AG04449 (cell line): ENCODE results near the gene EMC1.
"Not testable (repeated sequence)": the region's sequence is repeated elsewhere in the genome, so short reads cannot be mapped to it uniquely, and the experiment has no call there.

Experiments
- CTCF ChIA-PET: fragments of 350-600 bp; formaldehyde crosslinking; extraction: SDS; loops from one replicate; lab custom pipeline; 2021; ENCODE audit warnings: antibody characterized with exemption; lab: Yijun Ruan, JAX
- POLR2A ChIA-PET: fragments of 400-600, 350-600 bp; formaldehyde crosslinking; extraction: SDS; loops from one replicate; lab custom pipeline; 2020; ENCODE audit warnings: antibody characterized with exemption, inconsistent platforms; lab: Yijun Ruan, JAX
- DNase-seq: peaks from one replicate; pipeline ENCODE4 v3.0.0-alpha.2; 2010; ENCODE audit warnings: low read depth, low spot score
- H3K4me3 ChIP-seq: 2 replicates; pipeline ENCODE4 v1.5.1; 2011; ENCODE audit warnings: low read depth, mild to moderate bottlenecking, control low read depth, low read length
- TF ChIP-seq, protein P1 (sequence below): IDR thresholded peaks from one replicate; pipeline ENCODE4 v1.5.1; 2011; ENCODE audit warnings: mild to moderate bottlenecking, moderate library complexity, low read length, control low read depth, inconsistent platforms; ENCODE audit not compliant: insufficient read depth; ENCODE audit errors: missing control alignments

The EMC1 gene

DNA sequence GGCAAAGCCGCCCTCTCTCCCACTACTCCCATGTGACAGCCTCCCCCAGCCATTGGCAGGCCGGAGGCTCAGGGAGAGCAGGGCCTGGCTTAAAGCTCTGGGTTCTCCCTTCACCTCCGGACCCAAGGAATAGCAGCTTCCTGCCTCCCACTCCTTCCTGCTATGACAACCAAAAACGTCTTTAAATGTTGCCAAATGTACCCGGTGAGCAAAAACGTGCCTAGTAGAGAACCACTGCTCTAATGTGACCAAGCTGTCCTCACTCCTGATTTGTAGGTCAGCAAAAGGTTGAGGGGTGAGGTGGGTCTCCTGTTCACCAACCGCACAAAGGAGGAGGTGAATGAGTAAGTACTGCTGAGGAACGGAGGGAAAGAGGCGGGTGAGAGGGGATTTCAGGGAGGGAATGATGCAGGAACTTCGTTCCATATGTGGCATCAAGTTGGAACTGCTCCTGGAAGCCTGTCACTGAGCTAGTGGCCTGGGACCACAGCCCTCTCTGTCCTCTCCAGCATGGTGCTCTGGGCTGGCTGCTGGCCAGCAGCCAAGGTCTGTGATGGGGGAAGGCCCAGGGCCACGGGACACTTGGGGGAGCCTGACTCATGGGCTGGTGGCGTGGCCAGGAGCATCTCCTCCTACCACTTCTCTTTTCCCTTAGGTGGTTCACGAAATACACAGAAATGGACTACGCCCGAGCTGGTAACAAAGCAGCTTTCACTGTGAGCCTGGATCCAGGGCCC lies 6.0 kb upstream of the EMC1 start:
- CTCF ChIA-PET: interaction anchor here (4.9 kb wide), 1 partner anchor 17 kb away, joined by 30 read pairs; no protein-coding TSS in a partner anchor
- no peak for DNase-seq
- no peak overlapping the region for H3K4me3 ChIP-seq
- TF ChIP-seq, protein P1, sequence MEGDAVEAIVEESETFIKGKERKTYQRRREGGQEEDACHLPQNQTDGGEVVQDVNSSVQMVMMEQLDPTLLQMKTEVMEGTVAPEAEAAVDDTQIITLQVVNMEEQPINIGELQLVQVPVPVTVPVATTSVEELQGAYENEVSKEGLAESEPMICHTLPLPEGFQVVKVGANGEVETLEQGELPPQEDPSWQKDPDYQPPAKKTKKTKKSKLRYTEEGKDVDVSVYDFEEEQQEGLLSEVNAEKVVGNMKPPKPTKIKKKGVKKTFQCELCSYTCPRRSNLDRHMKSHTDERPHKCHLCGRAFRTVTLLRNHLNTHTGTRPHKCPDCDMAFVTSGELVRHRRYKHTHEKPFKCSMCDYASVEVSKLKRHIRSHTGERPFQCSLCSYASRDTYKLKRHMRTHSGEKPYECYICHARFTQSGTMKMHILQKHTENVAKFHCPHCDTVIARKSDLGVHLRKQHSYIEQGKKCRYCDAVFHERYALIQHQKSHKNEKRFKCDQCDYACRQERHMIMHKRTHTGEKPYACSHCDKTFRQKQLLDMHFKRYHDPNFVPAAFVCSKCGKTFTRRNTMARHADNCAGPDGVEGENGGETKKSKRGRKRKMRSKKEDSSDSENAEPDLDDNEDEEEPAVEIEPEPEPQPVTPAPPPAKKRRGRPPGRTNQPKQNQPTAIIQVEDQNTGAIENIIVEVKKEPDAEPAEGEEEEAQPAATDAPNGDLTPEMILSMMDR: no peak
- POLR2A ChIA-PET: no interaction called here

DNA sequence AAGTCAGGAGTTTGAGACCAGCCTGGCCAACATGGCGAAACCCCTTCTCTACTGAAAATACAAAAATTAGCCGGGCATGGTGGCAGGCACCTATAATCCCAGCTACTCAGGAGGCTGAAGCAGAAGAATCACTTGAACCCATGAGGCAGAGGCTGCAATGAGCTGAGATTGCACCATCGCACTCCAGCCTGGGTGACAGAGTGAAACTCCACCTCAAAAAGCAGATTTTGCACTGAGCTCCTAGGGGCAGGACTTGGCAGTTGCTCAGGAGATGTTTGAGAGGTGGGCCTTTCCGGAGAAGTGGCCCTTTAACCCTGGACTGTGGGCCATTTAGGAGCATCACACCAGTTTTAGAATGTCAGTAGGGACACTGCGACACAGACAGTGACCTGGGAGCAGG lies 5.0 kb upstream of the EMC1 start:
- CTCF ChIA-PET: interaction anchor here (4.9 kb wide), 1 partner anchor 15 kb away, joined by 30 read pairs; no protein-coding TSS in a partner anchor
- H3K4me3 ChIP-seq, POLR2A ChIA-PET, DNase-seq: not testable (repeated sequence)

DNA sequence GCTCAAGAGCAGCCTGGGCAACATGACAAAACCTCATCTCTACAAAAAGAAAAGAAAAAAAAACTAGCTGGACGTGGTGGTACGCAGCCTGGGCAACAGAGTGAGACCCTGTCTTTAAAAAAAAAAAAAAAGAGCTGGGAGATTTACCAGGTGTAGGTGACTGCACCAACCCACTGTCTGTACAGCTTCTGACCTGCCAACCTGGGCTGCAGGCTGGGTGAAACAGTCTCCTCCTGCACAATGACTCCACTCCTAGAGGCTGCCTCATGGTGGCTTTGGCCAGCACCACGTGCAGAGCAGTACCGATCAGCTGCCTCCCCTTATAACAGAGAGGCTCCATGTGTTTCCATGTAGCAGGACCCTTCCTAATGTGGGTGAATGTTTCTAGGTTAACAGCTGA lies 4.0 kb upstream of the EMC1 start:
- DNase-seq: no peak
- POLR2A ChIA-PET: no interaction called here
- CTCF ChIA-PET: interaction anchor here (1.6 to 4.9 kb wide), 2 partner anchors 14 to 407 kb away, joined by 6 to 30 read pairs; no protein-coding TSS in a partner anchor
- H3K4me3 ChIP-seq: no peak overlapping the region
- TF ChIP-seq, protein P1: no peak

DNA sequence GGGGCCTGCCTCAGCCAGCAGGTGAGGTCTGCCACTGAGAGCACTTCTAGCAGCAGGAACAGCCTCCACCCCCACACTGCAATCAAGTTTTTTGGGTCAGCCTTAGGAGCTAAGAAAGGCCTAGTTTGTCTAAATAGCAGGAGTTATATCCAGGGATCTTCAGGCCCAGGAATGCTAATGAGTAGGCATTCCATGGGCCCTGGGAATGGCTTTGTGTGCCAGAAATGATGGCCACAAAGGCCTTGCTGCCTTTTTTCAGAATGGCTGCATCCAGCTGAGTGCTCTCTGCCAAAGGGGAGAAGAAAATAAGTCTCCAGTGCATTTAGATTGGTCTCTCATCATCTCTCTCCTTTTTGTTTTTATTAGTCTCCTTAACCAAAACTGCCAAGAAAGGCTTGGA lies 3.1 kb upstream of the EMC1 start:
- POLR2A ChIA-PET: no interaction called here
- H3K4me3 ChIP-seq: no peak overlapping the region
- no peak for DNase-seq
- CTCF ChIA-PET: interaction anchor here (0.6 to 4.9 kb wide), 5 partner anchors 11 to 408 kb away, joined by 3 to 30 read pairs (median 4); no protein-coding TSS in a partner anchor
- TF ChIP-seq, protein P1: no peak

DNA sequence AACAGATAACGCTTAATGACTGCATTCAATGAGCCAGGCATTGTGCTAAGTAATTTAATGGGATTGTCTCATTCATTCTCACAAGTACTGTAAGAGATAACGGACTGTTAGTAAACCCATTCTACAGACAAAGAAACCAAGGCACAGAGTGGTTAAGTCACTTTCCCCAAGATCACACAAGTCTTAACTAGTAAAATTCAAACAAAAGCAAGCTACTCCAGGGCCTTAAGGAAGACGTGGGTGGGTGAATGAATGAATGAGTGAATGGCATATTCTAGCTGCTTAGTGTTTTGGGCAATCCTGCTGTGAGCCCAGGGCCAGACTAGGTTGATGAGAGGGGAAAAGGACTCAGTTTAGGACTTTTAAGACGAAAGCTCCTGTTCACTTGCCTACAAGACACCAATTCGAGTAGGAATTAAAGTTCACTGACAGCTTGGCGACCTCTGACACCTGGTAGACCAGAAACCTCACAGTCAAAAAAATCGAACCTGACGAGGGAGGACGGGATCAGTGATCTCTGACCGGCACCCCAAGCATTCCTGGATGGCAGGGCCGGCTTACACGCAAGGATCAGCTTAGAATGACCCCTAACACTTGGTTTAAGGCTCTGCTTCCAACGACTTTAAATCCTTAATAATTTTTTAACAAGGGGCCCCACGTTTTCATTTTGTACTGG lies 557 bp downstream of the EMC1 start:
- TF ChIP-seq, protein P1: no peak
- ChIA-PET POLR2A (interaction anchor here (0.7 to 2.0 kb wide), 6 partner anchors 8 to 58 kb away, joined by 3 to 16 read pairs (median 4); no protein-coding TSS in a partner anchor), CTCF (interaction anchor here (1.0 to 5.8 kb wide), 9 partner anchors 10 to 403 kb away, joined by 3 to 48 read pairs (median 4); partner anchors contain the start of gene SLC66A1)
- DNase-seq: no peak
- peak overlapping the region; percentile 69 for H3K4me3 ChIP-seq

DNA sequence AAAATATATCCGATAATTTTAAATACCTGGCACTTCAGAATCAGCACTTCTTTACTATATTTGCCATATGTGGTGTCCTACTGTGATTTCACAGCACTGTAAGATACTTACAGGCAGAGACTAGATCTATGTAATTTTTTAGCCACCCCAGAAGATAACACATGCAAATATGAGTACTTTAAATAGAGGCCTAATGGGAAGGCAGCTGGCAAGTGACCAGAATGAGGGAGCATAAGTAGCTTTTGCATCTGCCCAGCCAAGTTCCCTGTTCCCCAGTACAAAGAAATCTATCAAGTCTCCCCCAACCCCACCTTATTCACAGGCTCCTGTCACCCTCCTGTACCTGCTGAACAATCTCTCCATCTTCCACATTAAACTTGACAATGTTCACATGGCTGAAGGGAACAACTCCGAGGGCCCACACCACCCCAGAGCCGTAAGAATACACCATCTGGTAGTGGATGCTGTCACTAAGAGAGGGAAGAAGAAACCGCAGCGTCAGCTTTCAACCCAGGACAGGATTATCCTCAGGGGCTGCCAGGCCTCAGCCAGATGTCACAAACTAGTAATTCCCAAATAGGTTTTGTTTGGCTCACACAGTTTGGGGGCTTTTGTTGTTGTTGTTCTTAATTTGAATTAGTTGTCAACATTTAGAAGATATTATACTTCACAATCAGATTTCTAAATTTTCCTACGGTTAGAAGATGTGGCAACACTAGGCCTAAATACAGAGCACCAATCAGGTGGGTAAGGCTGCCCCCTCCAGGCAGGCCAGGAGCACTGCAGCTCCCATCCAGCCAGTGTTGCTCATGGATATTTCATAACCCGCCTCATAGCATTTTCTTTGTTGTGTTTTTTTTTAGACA lies 10.4 kb downstream of the EMC1 start:
- CTCF ChIA-PET: interaction anchor here (0.9 to 5.5 kb wide), 20 partner anchors 9 to 420 kb away, joined by 3 to 56 read pairs (median 6); partner anchors contain the start of genes EMC1, MRTO4 and UBR4
- TF ChIP-seq, protein P1: peak; percentile 93
- no peak overlapping the region for H3K4me3 ChIP-seq
- DNase-seq: no peak
- POLR2A ChIA-PET: interaction anchor here (0.6 to 1.0 kb wide), 2 partner anchors 11 to 602 kb away, joined by 3 to 6 read pairs; partner anchors contain the start of genes EMC1 and MRTO4
